ENCODE measurements around the gene AMOTL1.
A peak's percentile ranks its signal among the peaks of the same experiment; 100 is the strongest.
"Not testable (repeated sequence)": the region's sequence is repeated elsewhere in the genome, so short reads cannot be mapped to it uniquely, and the experiment has no call there.

AMOTL1 gene

GRCh38 chr11:94771951-94772350, 3.8 kb downstream of the AMOTL1 start:
- DNase-seq = no peak

GRCh38 chr11:94773842-94774241, 5.7 kb downstream of the AMOTL1 start:
- no peak for DNase-seq

GRCh38 chr11:94774345-94774744, 6.2 kb downstream of the AMOTL1 start:
- no peak for DNase-seq

- DNase-seq = no peak
Measured at GRCh38 chr11:94775567-94776327, 7.6 kb downstream of the AMOTL1 start.

- peak in 1 of 2 experiments; percentile 14 for DNase-seq
Measured at GRCh38 chr11:94776351-94777321, 8.5 kb downstream of the AMOTL1 start.

- DNase-seq = no peak
Measured at GRCh38 chr11:94780432-94780831, 12.3 kb downstream of the AMOTL1 start.

GRCh38 chr11:94781837-94782236, 13.7 kb downstream of the AMOTL1 start:
- no peak for DNase-seq

GRCh38 chr11:94782446-94782845, 14.3 kb downstream of the AMOTL1 start:
- no peak for DNase-seq

GRCh38 chr11:94784884-94785283, 16.7 kb downstream of the AMOTL1 start:
- DNase-seq = no peak

GRCh38 chr11:94785509-94785908, 17.4 kb downstream of the AMOTL1 start:
- peak; percentile 11 to 30 for DNase-seq

GRCh38 chr11:94786264-94787126, 18.3 kb downstream of the AMOTL1 start:
- DNase-seq = peak; percentile 68 to 83

- DNase-seq = no peak
Measured at GRCh38 chr11:94787801-94788200, 19.6 kb downstream of the AMOTL1 start.

- no peak for DNase-seq
Measured at GRCh38 chr11:94788396-94788795, 20.2 kb downstream of the AMOTL1 start.

- DNase-seq = no peak
Measured at GRCh38 chr11:94790197-94790596, 22.0 kb downstream of the AMOTL1 start.

GRCh38 chr11:94790661-94791180, 22.6 kb downstream of the AMOTL1 start:
- no peak for DNase-seq

- DNase-seq = no peak
Measured at GRCh38 chr11:94791216-94791889, 23.2 kb downstream of the AMOTL1 start.

GRCh38 chr11:94791942-94792341, 23.8 kb downstream of the AMOTL1 start:
- not testable (repeated sequence) for DNase-seq

- no peak for DNase-seq
Measured at GRCh38 chr11:94792451-94792850, 24.3 kb downstream of the AMOTL1 start.

- no peak for DNase-seq
Measured at GRCh38 chr11:94793002-94793401, 24.8 kb downstream of the AMOTL1 start.

GRCh38 chr11:94793822-94794221, 25.7 kb downstream of the AMOTL1 start:
- DNase-seq = no peak

- DNase-seq = peak; percentile 57 to 69
Measured at GRCh38 chr11:94794287-94795168, 26.4 kb downstream of the AMOTL1 start.

Measured in Kasumi-1 (cell line).